Measurements from ENCODE around the gene ZNF789. TPM values are rescaled to one million over a fixed set of nuclear protein-coding genes. Genes with fewer than 3 reads are reported as not detected.

ZNF789 gene
- total and polyA plus RNA-seq, 2 of the 13 experiments (the other 11 are each of a cell fraction or from before 2014, with no cell fraction given) = 19.8 to 25.1 TPM

GRCh38 chr7:99499721-99500636 is 27.3 kb downstream of the ZNF789 start, which contains the start of gene ZNF394 (continued):
- TF ChIP-seq, protein P1, sequence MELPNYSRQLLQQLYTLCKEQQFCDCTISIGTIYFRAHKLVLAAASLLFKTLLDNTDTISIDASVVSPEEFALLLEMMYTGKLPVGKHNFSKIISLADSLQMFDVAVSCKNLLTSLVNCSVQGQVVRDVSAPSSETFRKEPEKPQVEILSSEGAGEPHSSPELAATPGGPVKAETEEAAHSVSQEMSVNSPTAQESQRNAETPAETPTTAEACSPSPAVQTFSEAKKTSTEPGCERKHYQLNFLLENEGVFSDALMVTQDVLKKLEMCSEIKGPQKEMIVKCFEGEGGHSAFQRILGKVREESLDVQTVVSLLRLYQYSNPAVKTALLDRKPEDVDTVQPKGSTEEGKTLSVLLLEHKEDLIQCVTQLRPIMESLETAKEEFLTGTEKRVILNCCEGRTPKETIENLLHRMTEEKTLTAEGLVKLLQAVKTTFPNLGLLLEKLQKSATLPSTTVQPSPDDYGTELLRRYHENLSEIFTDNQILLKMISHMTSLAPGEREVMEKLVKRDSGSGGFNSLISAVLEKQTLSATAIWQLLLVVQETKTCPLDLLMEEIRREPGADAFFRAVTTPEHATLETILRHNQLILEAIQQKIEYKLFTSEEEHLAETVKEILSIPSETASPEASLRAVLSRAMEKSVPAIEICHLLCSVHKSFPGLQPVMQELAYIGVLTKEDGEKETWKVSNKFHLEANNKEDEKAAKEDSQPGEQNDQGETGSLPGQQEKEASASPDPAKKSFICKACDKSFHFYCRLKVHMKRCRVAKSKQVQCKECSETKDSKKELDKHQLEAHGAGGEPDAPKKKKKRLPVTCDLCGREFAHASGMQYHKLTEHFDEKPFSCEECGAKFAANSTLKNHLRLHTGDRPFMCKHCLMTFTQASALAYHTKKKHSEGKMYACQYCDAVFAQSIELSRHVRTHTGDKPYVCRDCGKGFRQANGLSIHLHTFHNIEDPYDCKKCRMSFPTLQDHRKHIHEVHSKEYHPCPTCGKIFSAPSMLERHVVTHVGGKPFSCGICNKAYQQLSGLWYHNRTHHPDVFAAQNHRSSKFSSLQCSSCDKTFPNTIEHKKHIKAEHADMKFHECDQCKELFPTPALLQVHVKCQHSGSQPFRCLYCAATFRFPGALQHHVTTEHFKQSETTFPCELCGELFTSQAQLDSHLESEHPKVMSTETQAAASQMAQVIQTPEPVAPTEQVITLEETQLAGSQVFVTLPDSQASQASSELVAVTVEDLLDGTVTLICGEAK (IDR thresholded peaks at IDR 0.05) = peak; percentile 84
- TF ChIP-seq, protein P1 (CRISPR knock-in tag; IDR thresholded peaks at IDR 0.05) = no peak
- TF ChIP-seq ZNF619 (CRISPR knock-in tag; IDR thresholded peaks at IDR 0.05) (no peak), SOX6 (IDR thresholded peaks at IDR 0.05) (no peak), SOX6 (CRISPR knock-in tag; IDR thresholded peaks at IDR 0.05) (peak; percentile 42), SRSF1 (optimal IDR thresholded peaks at IDR 0.05; ENCODE audit: low read depth, low read length) (peak; percentile 56), SIX4 (CRISPR knock-in tag; IDR thresholded peaks at IDR 0.05) (peak; percentile 56; the same call in 1 of the 2 replicates), CCDC6 (CRISPR knock-in tag; IDR thresholded peaks at IDR 0.05) (peak; percentile 70; the same call in 1 of the 2 replicates), GFI1 (CRISPR knock-in tag; IDR thresholded peaks at IDR 0.05; ENCODE audit: borderline replicate concordance) (peak; percentile 11; the same call in 1 of the 2 replicates), ZNF816 (CRISPR knock-in tag; IDR thresholded peaks at IDR 0.05; ENCODE audit: borderline replicate concordance) (no peak; the same call in 1 of the 2 replicates), ZFP91 (CRISPR knock-in tag; IDR thresholded peaks at IDR 0.05; ENCODE audit: borderline replicate concordance) (peak; percentile 92), DMAP1 (CRISPR knock-in tag; IDR thresholded peaks at IDR 0.05) (peak; percentile 90), ELF1 (CRISPR knock-in tag; IDR thresholded peaks at IDR 0.05) (peak; percentile 90), ZNF720 (CRISPR knock-in tag; IDR thresholded peaks at IDR 0.05) (no peak), ZBTB2 (CRISPR knock-in tag; IDR thresholded peaks at IDR 0.05; ENCODE audit: low read depth) (0 out of 2 replicates have a peak, but pooled peaks have one; percentile 68)
- TF ChIP-seq, protein P2, sequence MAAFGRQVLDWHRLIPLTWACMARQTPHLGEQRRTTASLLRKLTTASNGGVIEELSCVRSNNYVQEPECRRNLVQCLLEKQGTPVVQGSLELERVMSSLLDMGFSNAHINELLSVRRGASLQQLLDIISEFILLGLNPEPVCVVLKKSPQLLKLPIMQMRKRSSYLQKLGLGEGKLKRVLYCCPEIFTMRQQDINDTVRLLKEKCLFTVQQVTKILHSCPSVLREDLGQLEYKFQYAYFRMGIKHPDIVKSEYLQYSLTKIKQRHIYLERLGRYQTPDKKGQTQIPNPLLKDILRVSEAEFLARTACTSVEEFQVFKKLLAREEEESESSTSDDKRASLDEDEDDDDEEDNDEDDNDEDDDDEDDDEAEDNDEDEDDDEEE (CRISPR knock-in tag; IDR thresholded peaks at IDR 0.05) = peak; percentile 73

Data from HepG2 (cell line).